GM23338 (cell line): Measurements from ENCODE around the gene C6orf136. TPM values are rescaled to one million over a fixed set of nuclear protein-coding genes. Genes with fewer than 3 reads are reported as not detected.

Experiments
- ATAC-seq: fragments of 200-7000 bp; cut with Tn5 transposase; 3 replicates; pipeline ENCODE4 v1.9.1; 2020
- DNase-seq: peaks from one replicate; pipeline ENCODE4 v3.0.0-alpha.2; 2015; ENCODE audit warnings: low spot score
- H2AFZ ChIP-seq: fragments of 200-600 bp; sonication (generic); 2 replicates; pipeline ENCODE4 v1.8.0; 2016; ENCODE audit warnings: antibody characterized with exemption, mild to moderate bottlenecking, moderate library complexity
- H3F3A ChIP-seq: fragments of 200-600 bp; sonication (generic); replicated peaks from 2 replicates; pipeline ENCODE4 v1.8.0; 2017; ENCODE audit warnings: antibody characterized with exemption, mixed run types, low read depth
- H3K27ac ChIP-seq: fragments of 200-600 bp; sonication (generic); 2 replicates; pipeline ENCODE4 v1.6.1; 2016; ENCODE audit warnings: low read depth
- H3K27me3 ChIP-seq: fragments of 200-600 bp; sonication (generic); 2 replicates; pipeline ENCODE4 v1.8.0; 2016; ENCODE audit warnings: mild to moderate bottlenecking, mixed run types, moderate library complexity; ENCODE audit not compliant: insufficient read depth
- H3K36me3 ChIP-seq: fragments of 200-600 bp; sonication (generic); 2 replicates; pipeline ENCODE4 v1.8.0; 2016; ENCODE audit warnings: mild to moderate bottlenecking; ENCODE audit not compliant: insufficient read depth
- H3K4me1 ChIP-seq: fragments of 200-600 bp; sonication (generic); 2 replicates; pipeline ENCODE4 v1.8.0; 2016; ENCODE audit warnings: mild to moderate bottlenecking, moderate library complexity; ENCODE audit not compliant: insufficient read depth
- H3K4me2 ChIP-seq: fragments of 200-600 bp; sonication (generic); 2 replicates; pipeline ENCODE4 v1.7.1; 2017; ENCODE audit warnings: mixed run types
- H3K4me3 ChIP-seq: fragments of 200-600 bp; sonication (generic); 2 replicates; pipeline ENCODE4 v1.6.1; 2016; ENCODE audit warnings: mixed run types
- H3K79me2 ChIP-seq: fragments of 200-600 bp; sonication (generic); replicated peaks from 2 replicates; pipeline ENCODE4 v1.8.0; 2017; ENCODE audit warnings: mild to moderate bottlenecking; ENCODE audit not compliant: insufficient read depth
- H3K9me2 ChIP-seq: fragments of 200-600 bp; sonication (generic); 2 replicates; pipeline ENCODE4 v1.8.0; 2017; ENCODE audit not compliant: insufficient read depth
- H4K20me1 ChIP-seq: fragments of 200-600 bp; sonication (generic); replicated peaks from 2 replicates; pipeline ENCODE4 v1.8.0; 2017; ENCODE audit warnings: mild to moderate bottlenecking; ENCODE audit not compliant: insufficient read depth
- H3K27ac Mint-ChIP-seq: 2 replicates; pipeline ENCODE4 v1.8.0; 2020; ENCODE audit warnings: inconsistent platforms, mild to moderate bottlenecking, moderate library complexity, mixed read lengths
- H3K27me3 Mint-ChIP-seq: 3 replicates; pipeline ENCODE4 v1.8.0; 2022; ENCODE audit warnings: low read depth, mild to moderate bottlenecking, moderate library complexity, mixed read lengths, inconsistent platforms; ENCODE audit not compliant: insufficient read depth, poor library complexity
- H3K36me3 Mint-ChIP-seq: 3 replicates; pipeline ENCODE4 v1.8.0; 2021; ENCODE audit warnings: low read depth, mild to moderate bottlenecking, inconsistent platforms, moderate library complexity, mixed read lengths
- H3K4me1 Mint-ChIP-seq: 3 replicates; pipeline ENCODE4 v1.8.0; 2020; ENCODE audit warnings: mild to moderate bottlenecking, inconsistent platforms, mixed read lengths
- H3K4me3 Mint-ChIP-seq: 3 replicates; pipeline ENCODE4 v1.8.0; 2021; ENCODE audit warnings: moderate library complexity, mild to moderate bottlenecking, inconsistent platforms, mixed read lengths
- H3K9me3 Mint-ChIP-seq: 3 replicates; pipeline ENCODE4 v1.8.0; 2020; ENCODE audit warnings: moderate library complexity, mild to moderate bottlenecking, inconsistent platforms, mixed read lengths
- CREB1 ChIP-seq: fragments of 250-450 bp; sonication (Bioruptor Pico); IDR thresholded peaks from 2 replicates; pipeline ENCODE4 v1.5.0; 2020; ENCODE audit warnings: low read depth, mild to moderate bottlenecking, moderate library complexity
- CTCF ChIP-seq, 2 experiments: fragments of 200-600 bp in 1 of 2; sonication (generic) in 1 of 2; conservative IDR thresholded peaks; 2 replicates each; pipeline versions ENCODE4 v1.5.1 to v1.6.1; 2016 to 2017; ENCODE audit warnings: antibody characterized with exemption in 2 of 2, low read depth in 2 of 2, mild to moderate bottlenecking in 2 of 2, moderate library complexity in 1 of 2
- POLR2AphosphoS5 ChIP-seq: IDR thresholded peaks from 2 replicates; pipeline ENCODE4 v1.6.1; 2016; ENCODE audit warnings: antibody characterized with exemption, low read depth
- ZNF114 ChIP-seq: fragments of 250-450 bp; sonication (Bioruptor Pico); IDR thresholded peaks from 2 replicates; pipeline ENCODE4 v1.5.0; 2020; ENCODE audit warnings: mild to moderate bottlenecking, moderate library complexity
- ZNF331 ChIP-seq: fragments of 250-450 bp; sonication (Bioruptor Pico); IDR thresholded peaks from 2 replicates; pipeline ENCODE4 v1.5.0; 2020; ENCODE audit warnings: low read depth, mild to moderate bottlenecking, moderate library complexity
- ZNF462 ChIP-seq: fragments of 250-450 bp; sonication (Bioruptor Pico); IDR thresholded peaks from 2 replicates; pipeline ENCODE4 v1.5.0; 2020; ENCODE audit warnings: mild to moderate bottlenecking, moderate library complexity
- polyA plus RNA-seq: library from polyadenylated mRNA; unstranded; fragments of >200 nt; fragmentation: Nextera tagmentation; extraction: Ambion mirVana; gene quantifications from 2 replicates; pipeline ENCODE4 v1.2.1, GENCODE V29; 2016
- total RNA-seq: library from RNA; depleted of rRNA; stranded (reverse); fragments of >200 nt; shearing (Covaris generic); gene quantifications from 2 replicates; pipeline ENCODE4 v1.2.3, GENCODE V29; 2014

C6orf136 gene
- total and polyA plus RNA-seq, 2 experiments from 2014 or later, result 12.5 to 27.5 TPM

GRCh38 chr6:30610065-30610464 lies 36.9 kb upstream of the C6orf136 start:
- peaks cover 27% of the 10 kb centered on the region for H4K20me1 ChIP-seq
- Mint-ChIP-seq H3K9me3 (0 out of 3 replicates have a peak, but pooled peaks cover under 1% of the 10 kb centered on the region), H3K27me3 (peaks cover 22% of the 10 kb centered on the region), H3K36me3 (peaks cover 96% of the 10 kb centered on the region), H3K27ac (no peak overlapping the region), H3K4me1 (peaks cover 30% of the 10 kb centered on the region), H3K4me3 (no peak overlapping the region)
- no peak for DNase-seq
- H3K4me3 ChIP-seq, result no peak overlapping the region
- H3K36me3 ChIP-seq, result peaks cover 54% of the 10 kb centered on the region
- H3K4me2 ChIP-seq, result no peak overlapping the region
- H3K27me3 ChIP-seq, result no peaks in the 10 kb centered on the region
- no peak for ATAC-seq
- H3K79me2 ChIP-seq, result peaks cover 34% of the 10 kb centered on the region
- peaks cover 11% of the 10 kb centered on the region for H3F3A ChIP-seq
- peaks cover 13% of the 10 kb centered on the region; the same call in 1 of the 2 replicates for H3K4me1 ChIP-seq
- H3K27ac ChIP-seq, result no peak overlapping the region
- H2AFZ ChIP-seq, result no peak overlapping the region
- no peak for TF ChIP-seq CREB1
- no peak for TF ChIP-seq ZNF114 (CRISPR knock-in tag)
- no peak for TF ChIP-seq ZNF331 (CRISPR knock-in tag)
- no peak for TF ChIP-seq CTCF (conservative IDR thresholded peaks at IDR 0.05; ENCODE audit: low read depth in 2 of 2)
- H3K9me2 ChIP-seq, result no peaks in the 10 kb centered on the region

- ATAC-seq (no peak), DNase-seq (no peak)
- Histone ChIP-seq H3K9me2 (no peaks in the 10 kb centered on the region), H3K36me3 (peaks cover 44% of the 10 kb centered on the region), H3K4me1 (peaks cover 13% of the 10 kb centered on the region; the same call in 1 of the 2 replicates), H4K20me1 (peaks cover 23% of the 10 kb centered on the region), H3F3A (peaks cover 6% of the 10 kb centered on the region; the same call in 1 of the 2 replicates), H3K27me3 (no peaks in the 10 kb centered on the region), H3K79me2 (peaks cover 39% of the 10 kb centered on the region), H2AFZ (no peak overlapping the region), H3K4me2 (no peak overlapping the region), H3K27ac (no peak overlapping the region), H3K4me3 (no peak overlapping the region)
- Mint-ChIP-seq H3K36me3 (peaks cover 96% of the 10 kb centered on the region), H3K4me1 (peaks cover 32% of the 10 kb centered on the region), H3K27me3 (peaks cover 32% of the 10 kb centered on the region), H3K4me3 (no peak overlapping the region; the same call in 2 of the 3 replicates), H3K9me3 (peaks cover 9% of the 10 kb centered on the region; the same call in 2 of the 3 replicates), H3K27ac (no peak overlapping the region)
- TF ChIP-seq ZNF462 (no peak), POLR2AphosphoS5 (no peak), CTCF (conservative IDR thresholded peaks at IDR 0.05; ENCODE audit: low read depth in 2 of 2) (no peak)
These were observed 35.6 kb upstream of the C6orf136 start for GRCh38 chr6:30611150-30611855.
